SU-DHL-6 (cell line): ENCODE results near the gene ARHGEF37.

Experiments
- EZH2phosphoT487 ChIP-seq: fragments of 200-600 bp; sonication (generic), shearing (Covaris generic); conservative IDR thresholded peaks from 2 replicates; pipeline ENCODE4 v1.6.1; 2018; ENCODE audit warnings: mild to moderate bottlenecking, antibody characterized with exemption, low read length, moderate library complexity, mixed read lengths
- TF ChIP-seq, protein P1 (sequence below): fragments of 200-600 bp; sonication (generic); IDR thresholded peaks from one replicate; pipeline ENCODE4 v1.5.1; 2017; ENCODE audit warnings: antibody characterized with exemption, mild to moderate bottlenecking, low read length, moderate library complexity; ENCODE audit not compliant: insufficient read depth, poor library complexity, severe bottlenecking

DNA sequence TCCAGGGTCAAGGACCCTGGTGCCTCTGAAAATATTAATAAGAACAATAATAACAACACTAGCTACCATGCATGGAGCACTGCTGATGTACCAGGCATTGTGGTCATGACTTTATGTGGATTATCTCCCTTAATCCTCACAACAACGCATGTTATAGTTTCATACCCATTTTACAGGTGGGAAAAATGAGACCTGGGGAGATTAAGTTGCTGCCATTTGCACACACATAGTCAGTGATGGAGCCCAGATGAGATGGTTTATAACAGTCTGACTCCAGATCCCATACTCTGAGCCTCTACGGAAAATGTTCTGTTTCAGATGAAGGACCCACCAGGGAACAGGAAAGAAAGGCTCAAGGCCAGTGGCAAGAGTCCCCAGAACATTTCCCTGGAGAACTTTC lies 100.6 kb downstream of the ARHGEF37 start:
- TF ChIP-seq, protein P1, sequence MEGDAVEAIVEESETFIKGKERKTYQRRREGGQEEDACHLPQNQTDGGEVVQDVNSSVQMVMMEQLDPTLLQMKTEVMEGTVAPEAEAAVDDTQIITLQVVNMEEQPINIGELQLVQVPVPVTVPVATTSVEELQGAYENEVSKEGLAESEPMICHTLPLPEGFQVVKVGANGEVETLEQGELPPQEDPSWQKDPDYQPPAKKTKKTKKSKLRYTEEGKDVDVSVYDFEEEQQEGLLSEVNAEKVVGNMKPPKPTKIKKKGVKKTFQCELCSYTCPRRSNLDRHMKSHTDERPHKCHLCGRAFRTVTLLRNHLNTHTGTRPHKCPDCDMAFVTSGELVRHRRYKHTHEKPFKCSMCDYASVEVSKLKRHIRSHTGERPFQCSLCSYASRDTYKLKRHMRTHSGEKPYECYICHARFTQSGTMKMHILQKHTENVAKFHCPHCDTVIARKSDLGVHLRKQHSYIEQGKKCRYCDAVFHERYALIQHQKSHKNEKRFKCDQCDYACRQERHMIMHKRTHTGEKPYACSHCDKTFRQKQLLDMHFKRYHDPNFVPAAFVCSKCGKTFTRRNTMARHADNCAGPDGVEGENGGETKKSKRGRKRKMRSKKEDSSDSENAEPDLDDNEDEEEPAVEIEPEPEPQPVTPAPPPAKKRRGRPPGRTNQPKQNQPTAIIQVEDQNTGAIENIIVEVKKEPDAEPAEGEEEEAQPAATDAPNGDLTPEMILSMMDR = no peak
- no peak for TF ChIP-seq EZH2phosphoT487
